ENCODE results near the gene MXI1.
A peak's percentile ranks its signal among the peaks of the same experiment; 100 is the strongest.

Gene MXI1

GRCh38 chr10:110207011-110207804, at the start of gene MXI1:
Gene MXI1, plus strand, starts transcription at chr10:110207605. Its CDS starts 204 bp downstream, at chr10:110207809.
- DNase-seq (ENCODE audit: low read depth), result peak; percentile 36

GRCh38 chr10:110158051-110159005, 49.1 kb upstream of the MXI1 start:
- DNase-seq (ENCODE audit: low read depth), result no peak

DNA sequence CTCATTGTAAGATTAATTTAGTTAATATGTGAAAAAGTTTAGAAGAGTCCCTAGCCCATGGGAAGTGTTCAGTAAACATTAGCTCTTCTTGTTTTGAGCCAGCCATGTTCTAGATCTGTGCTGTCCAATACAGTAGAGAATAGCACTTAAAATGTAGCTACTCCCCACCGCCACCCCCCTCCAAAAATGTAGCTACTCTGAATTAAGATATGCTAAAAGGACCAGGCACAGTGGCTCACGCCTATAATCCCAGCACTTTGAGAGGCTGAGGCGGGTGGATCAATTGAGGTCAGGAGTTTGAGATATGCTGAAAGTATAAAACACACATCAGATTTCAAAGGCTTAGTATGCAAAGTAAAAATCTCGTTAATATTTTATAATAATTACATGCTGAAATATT, 47.3 kb upstream of the MXI1 start:
- DNase-seq (ENCODE audit: low read depth), result no peak

- no peak for DNase-seq (ENCODE audit: low read depth)
Measured at GRCh38 chr10:110160522-110160921, 46.9 kb upstream of the MXI1 start.

- DNase-seq (ENCODE audit: low read depth), result no peak
Measured at GRCh38 chr10:110162741-110163145, 44.7 kb upstream of the MXI1 start.

GRCh38 chr10:110163192-110163773, 44.1 kb upstream of the MXI1 start:
- no peak for DNase-seq (ENCODE audit: low read depth)

DNA sequence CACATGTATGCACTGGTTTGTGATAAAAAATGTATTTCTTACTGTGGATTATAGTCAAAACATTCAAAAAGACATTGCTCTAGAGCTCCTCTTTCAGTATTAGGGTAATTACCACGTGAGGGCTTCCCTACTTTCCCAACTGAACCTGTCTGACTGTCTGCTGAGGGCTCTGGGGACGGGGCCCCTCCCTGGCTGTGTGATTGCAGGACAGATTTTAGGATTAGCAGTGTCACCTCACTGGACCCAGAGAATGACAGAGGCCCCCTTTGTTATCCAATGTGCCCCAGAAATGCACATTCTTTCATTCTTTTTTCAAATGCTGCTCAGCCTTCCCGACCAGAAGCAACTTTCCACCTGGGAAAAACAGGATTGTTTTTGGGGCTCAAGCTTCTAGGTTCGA, 43.6 kb upstream of the MXI1 start:
- no peak for DNase-seq (ENCODE audit: low read depth)

- DNase-seq (ENCODE audit: low read depth), result peak; percentile 18
Measured at GRCh38 chr10:110165239-110165638, 42.2 kb upstream of the MXI1 start.

GRCh38 chr10:110167149-110167548, 40.3 kb upstream of the MXI1 start:
- DNase-seq (ENCODE audit: low read depth), result no peak

DNA sequence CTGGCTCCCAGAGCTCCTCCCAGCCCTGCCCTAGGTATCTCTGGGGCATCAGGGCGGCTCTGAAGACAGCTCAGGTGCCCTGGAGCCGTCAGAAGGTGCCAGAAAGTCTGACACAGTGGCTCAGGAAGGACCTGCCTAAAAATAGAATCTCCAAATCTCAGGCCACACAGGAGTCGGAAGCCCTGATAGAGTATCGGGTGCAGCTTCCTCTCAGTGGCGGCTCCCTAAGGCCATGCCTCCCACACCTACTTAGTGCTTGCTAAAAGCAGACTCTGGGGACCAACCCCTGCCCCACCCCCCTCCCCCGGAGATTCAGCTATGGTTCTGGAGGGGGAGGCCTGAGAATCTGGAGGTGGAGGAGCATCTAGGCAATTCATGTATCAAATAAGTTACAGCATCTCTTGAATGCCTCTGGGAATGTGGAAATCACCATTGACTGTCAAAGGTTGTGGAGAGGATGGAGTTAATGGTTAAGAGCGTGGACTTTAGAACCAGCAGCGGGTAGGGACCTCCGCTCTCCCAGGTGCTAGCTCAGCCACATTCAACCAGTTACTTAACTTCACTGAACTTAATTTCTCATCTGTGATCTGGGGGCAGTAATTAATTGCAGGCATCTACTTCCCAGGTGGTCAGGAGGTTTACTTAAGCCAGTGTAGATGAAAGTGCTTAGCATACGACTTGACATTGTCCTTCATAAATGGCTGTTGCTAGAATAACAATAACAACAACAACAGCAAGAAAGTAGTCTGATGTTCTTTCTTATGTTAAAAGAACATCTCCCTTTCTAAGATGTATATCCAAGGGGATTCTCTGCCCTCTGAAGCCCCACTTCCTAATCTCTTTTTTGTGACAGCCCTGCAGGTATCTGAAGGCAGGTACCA, 38.6 kb upstream of the MXI1 start:
- DNase-seq (ENCODE audit: low read depth), result no peak

DNA sequence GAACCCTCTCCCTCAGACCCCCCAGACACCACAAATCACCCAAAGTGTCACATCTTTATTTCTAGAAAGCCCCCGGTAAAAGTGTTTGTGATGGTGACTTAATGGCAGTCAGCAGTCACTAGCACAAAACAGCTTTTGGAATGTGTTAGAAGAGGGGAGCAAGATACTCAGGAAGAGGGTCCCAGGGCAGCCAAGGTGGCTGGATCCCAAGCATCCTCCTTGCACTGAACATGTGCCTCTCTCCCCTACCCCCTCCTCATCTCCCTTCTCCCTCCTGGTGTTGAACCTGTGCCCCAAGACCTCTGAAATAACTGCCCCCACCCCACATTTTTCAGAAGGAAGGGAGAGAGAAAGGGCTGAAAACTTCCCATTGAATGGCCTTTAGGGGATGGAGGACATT, 37.8 kb upstream of the MXI1 start:
- DNase-seq (ENCODE audit: low read depth), result no peak

GRCh38 chr10:110170142-110170971, 37.0 kb upstream of the MXI1 start:
- DNase-seq (ENCODE audit: low read depth), result no peak

- DNase-seq (ENCODE audit: low read depth), result no peak
Measured at GRCh38 chr10:110171032-110171431, 36.4 kb upstream of the MXI1 start.

GRCh38 chr10:110172155-110172554, 35.2 kb upstream of the MXI1 start:
- no peak for DNase-seq (ENCODE audit: low read depth)

DNA sequence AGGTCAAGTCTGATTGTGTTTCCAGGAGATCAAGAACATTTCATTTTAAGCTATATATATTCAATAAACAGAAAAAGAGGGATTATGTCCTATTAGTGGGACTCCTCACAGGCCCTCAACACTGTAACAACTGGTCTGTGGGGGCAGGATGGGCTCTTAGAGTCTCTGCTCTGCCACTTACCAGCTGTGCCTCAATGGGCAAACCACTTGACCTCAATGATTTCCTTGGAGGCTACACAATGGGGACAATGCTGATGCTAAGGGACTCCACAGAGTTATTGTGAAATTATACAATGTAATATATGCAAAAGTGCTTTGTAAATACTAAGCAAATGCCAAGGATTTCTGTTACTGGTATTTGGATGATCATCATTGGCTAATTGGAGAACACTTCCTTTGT, 33.2 kb upstream of the MXI1 start:
- no peak for DNase-seq (ENCODE audit: low read depth)

DNA sequence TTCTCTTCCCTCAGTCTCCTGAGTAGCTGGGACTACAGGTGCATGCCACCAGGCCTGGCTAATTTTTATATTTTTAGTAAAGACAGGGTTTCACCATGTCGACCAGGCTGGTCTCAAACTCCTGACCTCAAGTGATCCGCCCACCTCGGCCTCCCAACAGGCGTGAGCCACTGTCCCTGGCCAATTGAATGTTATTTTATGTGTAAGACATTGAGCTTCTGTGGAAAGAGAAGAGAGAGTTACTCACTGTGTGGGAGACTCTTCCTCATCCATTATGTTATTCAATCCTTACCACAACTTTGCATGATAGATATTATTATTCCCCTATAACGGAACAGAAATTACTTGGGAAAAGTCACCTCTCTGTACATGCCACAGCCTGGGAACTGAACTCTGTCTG, 32.6 kb upstream of the MXI1 start:
- DNase-seq (ENCODE audit: low read depth), result no peak

GRCh38 chr10:110175406-110175805, 32.0 kb upstream of the MXI1 start:
- no peak for DNase-seq (ENCODE audit: low read depth)

DNA sequence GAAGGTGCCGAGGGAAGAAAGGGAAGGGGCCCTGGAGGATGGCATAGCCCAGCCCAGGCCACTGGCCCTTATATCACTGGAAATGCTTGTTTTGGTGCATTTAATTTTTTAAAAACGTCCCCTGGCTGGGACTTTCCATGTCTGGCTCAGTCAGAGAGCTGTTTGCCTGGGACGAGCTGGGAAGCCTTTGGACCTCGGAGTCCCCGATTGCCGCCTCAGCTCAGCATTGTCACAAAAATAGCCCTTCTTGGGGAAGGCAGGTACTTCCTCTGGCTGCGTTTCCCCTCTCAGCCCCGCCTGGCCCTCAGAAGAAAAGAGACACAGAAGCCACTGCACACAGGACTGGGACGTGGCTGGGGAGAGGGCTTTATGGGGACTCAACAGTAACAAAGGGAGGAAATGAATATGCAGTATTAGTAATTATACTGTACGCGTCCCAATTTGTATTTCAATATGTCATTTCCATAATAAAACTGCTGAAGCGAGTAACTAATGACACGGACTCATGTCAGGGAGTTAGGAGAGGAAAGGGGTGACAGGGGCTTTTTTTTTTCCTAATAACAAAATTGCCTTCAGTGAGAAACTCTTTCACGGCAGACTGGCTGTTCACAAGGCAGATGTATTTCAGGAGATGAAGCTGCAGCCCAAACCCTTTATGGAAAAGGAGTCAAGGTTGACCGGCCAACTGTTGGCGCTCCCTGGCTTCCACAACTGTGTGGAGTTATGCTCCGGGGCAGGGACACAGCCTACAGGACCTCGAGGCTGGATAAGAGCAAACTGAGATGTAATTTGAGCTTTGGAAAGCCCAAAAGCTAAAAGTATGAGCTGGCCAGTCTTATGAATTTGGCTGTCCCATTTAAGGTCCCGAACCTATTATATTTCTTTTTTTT, 31.0 kb upstream of the MXI1 start:
- no peak for DNase-seq (ENCODE audit: low read depth)

GRCh38 chr10:110179220-110179619, 28.2 kb upstream of the MXI1 start:
- DNase-seq (ENCODE audit: low read depth), result no peak

GRCh38 chr10:110181451-110181850, 26.0 kb upstream of the MXI1 start:
- no peak for DNase-seq (ENCODE audit: low read depth)
